ENCODE results near the gene KCTD5.
A peak's percentile ranks its signal among the peaks of the same experiment; 100 is the strongest.

The KCTD5 gene

GRCh38 chr16:2663553-2664546 lies 18.5 kb upstream of the KCTD5 start (continued):
- TF ChIP-seq PATZ1 (tag by site-specific recombination; IDR thresholded peaks at IDR 0.05) (0 out of 2 replicates have a peak, but pooled peaks have one; percentile 12), SP7 (tag by site-specific recombination; IDR thresholded peaks at IDR 0.05) (peak; percentile 83), ZNF514 (tag by site-specific recombination; IDR thresholded peaks at IDR 0.05) (no peak), ZNF558 (tag by site-specific recombination; IDR thresholded peaks at IDR 0.05) (no peak), ZXDB (tag by site-specific recombination; IDR thresholded peaks at IDR 0.05) (no peak), ZNF701 (tag by site-specific recombination; IDR thresholded peaks at IDR 0.05) (no peak), OSR2 (tag by site-specific recombination; IDR thresholded peaks at IDR 0.05) (peak; percentile 86), ZNF776 (tag by site-specific recombination; IDR thresholded peaks at IDR 0.05; ENCODE audit: borderline replicate concordance) (no peak), PRDM4 (tag by site-specific recombination; IDR thresholded peaks at IDR 0.05) (peak; percentile 84), ZNF473 (tag by site-specific recombination; IDR thresholded peaks at IDR 0.05) (no peak), REST (tag by site-specific recombination; IDR thresholded peaks at IDR 0.05) (no peak), SCRT2 (tag by site-specific recombination; IDR thresholded peaks at IDR 0.05) (no peak), ZBTB17 (tag by site-specific recombination; IDR thresholded peaks at IDR 0.05) (peak; percentile 85), BCL11B (tag by site-specific recombination; IDR thresholded peaks at IDR 0.05; ENCODE audit: low read depth) (no peak), ZBTB49 (tag by site-specific recombination; IDR thresholded peaks at IDR 0.05; ENCODE audit: low read depth) (no peak), ZNF121 (tag by site-specific recombination; IDR thresholded peaks at IDR 0.05) (0 out of 2 replicates have a peak, but pooled peaks have one; percentile 34), ZNF280C (tag by site-specific recombination; IDR thresholded peaks at IDR 0.05) (no peak), MYNN (tag by site-specific recombination; IDR thresholded peaks at IDR 0.05; ENCODE audit: borderline replicate concordance) (no peak), ZSCAN4 (tag by site-specific recombination; IDR thresholded peaks at IDR 0.05) (no peak), MEIS1 (CRISPR knock-in tag; IDR thresholded peaks at IDR 0.05; ENCODE audit: borderline replicate concordance) (no peak), ZNF621 (tag by site-specific recombination; IDR thresholded peaks at IDR 0.05) (no peak), ZNF830 (tag by site-specific recombination; IDR thresholded peaks at IDR 0.05; ENCODE audit: low read depth) (no peak), SETDB1 (IDR thresholded peaks at IDR 0.05; ENCODE audit: insufficient read length, low read length) (no peak), ZNF843 (tag by site-specific recombination; IDR thresholded peaks at IDR 0.05) (peak; percentile 43; the same call in 1 of the 2 replicates), GLIS2 (tag by site-specific recombination; IDR thresholded peaks at IDR 0.05) (no peak)
